MM.1S (cell line): ENCODE measurements around the gene GRIN3B.

Experiments used
- CTCF ChIP-seq: fragments of 300-600 bp; sonication (generic); IDR thresholded peaks from 2 replicates; pipeline ENCODE4 v1.5.1; 2016; ENCODE audit warnings: antibody characterized with exemption, low read length, mixed read lengths
- EZH2 ChIP-seq: fragments of 300-600 bp; sonication (generic); optimal IDR thresholded peaks from 2 replicates; pipeline ENCODE3; 2017; ENCODE audit warnings: low read depth, mild to moderate bottlenecking, antibody characterized with exemption, low read length, mixed read lengths

GRCh38 chr19:974564-975257 lies 25.5 kb upstream of the GRIN3B start:
- no peak for TF ChIP-seq CTCF
- TF ChIP-seq EZH2 = no peak
